SK-N-SH (cell line): ENCODE data around the gene TMCC2.

ENCODE experiments used
- CHD2 ChIP-seq: fragments of 150-350 bp; IDR thresholded peaks from 2 replicates; pipeline ENCODE4 v1.6.1; 2018; ENCODE audit warnings: low read length; ENCODE audit not compliant: partially characterized antibody
- EP300 ChIP-seq, 2 experiments: IDR thresholded peaks; 2 replicates each; pipeline versions ENCODE4 v1.4.0 to v1.6.1; 2012; ENCODE audit warnings: borderline replicate concordance in 1 of 2, low read depth in 1 of 2, low read length in 1 of 2
- EZH2phosphoT487 ChIP-seq: fragments of 200-600 bp; sonication (generic); IDR thresholded peaks from 2 replicates; pipeline ENCODE4 v1.6.1; 2017; ENCODE audit warnings: low read depth, mixed run types, mild to moderate bottlenecking, antibody characterized with exemption, moderate library complexity, borderline replicate concordance
- FOSL2 ChIP-seq: IDR thresholded peaks from 2 replicates; pipeline ENCODE4 v1.4.0; 2012; ENCODE audit warnings: low read depth, mild to moderate bottlenecking, moderate library complexity, borderline replicate concordance
- NRF1 ChIP-seq: IDR thresholded peaks from 2 replicates; pipeline ENCODE4 v1.6.1; 2012; ENCODE audit warnings: low read depth, mild to moderate bottlenecking, low read length
- RAD21 ChIP-seq: IDR thresholded peaks from 2 replicates; pipeline ENCODE4 v1.6.1; 2012; ENCODE audit warnings: mild to moderate bottlenecking, low read length
- RXRA ChIP-seq: IDR thresholded peaks from 2 replicates; pipeline ENCODE4 v1.4.0; 2012; ENCODE audit warnings: low read depth, mild to moderate bottlenecking, borderline replicate concordance
- TF ChIP-seq, protein P1 (sequence below): fragments of 200-600 bp; sonication (generic); IDR thresholded peaks from 2 replicates; pipeline ENCODE4 v1.6.1; 2017; ENCODE audit warnings: antibody characterized with exemption, mild to moderate bottlenecking, moderate library complexity
- TF ChIP-seq, protein P2 (sequence below): IDR thresholded peaks from 2 replicates; pipeline ENCODE4 v1.6.1; 2012; ENCODE audit warnings: mild to moderate bottlenecking, low read depth, low read length, moderate library complexity
- TF ChIP-seq, protein P3 (sequence below): IDR thresholded peaks from 2 replicates; pipeline ENCODE4 v1.4.0; 2012; ENCODE audit warnings: low read depth

DNA sequence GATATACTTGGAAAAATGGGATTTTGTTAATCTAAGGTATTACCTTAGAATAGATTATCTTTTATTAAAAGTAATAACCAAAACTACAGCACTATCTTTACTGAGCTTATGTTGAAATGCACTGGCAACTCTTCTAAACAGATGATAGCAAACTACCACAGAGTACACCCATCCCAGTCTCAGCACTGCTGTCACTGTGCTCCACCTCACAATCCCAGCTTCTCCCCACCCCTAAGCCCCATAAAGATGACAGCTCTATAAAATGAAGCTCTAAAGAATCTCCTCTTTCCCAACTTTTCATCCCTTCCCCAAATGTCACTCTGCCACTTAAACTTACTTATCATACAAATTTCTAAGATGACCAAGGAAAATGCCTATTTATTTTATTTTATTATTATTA lies 22.7 kb upstream of the TMCC2 start:
- TF ChIP-seq, protein P1, sequence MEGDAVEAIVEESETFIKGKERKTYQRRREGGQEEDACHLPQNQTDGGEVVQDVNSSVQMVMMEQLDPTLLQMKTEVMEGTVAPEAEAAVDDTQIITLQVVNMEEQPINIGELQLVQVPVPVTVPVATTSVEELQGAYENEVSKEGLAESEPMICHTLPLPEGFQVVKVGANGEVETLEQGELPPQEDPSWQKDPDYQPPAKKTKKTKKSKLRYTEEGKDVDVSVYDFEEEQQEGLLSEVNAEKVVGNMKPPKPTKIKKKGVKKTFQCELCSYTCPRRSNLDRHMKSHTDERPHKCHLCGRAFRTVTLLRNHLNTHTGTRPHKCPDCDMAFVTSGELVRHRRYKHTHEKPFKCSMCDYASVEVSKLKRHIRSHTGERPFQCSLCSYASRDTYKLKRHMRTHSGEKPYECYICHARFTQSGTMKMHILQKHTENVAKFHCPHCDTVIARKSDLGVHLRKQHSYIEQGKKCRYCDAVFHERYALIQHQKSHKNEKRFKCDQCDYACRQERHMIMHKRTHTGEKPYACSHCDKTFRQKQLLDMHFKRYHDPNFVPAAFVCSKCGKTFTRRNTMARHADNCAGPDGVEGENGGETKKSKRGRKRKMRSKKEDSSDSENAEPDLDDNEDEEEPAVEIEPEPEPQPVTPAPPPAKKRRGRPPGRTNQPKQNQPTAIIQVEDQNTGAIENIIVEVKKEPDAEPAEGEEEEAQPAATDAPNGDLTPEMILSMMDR, result no peak
- TF ChIP-seq EZH2phosphoT487 (no peak), CHD2 (no peak), EP300 (IDR thresholded peaks at IDR 0.05; ENCODE audit: borderline replicate concordance in 1 of 2, low read depth in 1 of 2, low read length in 1 of 2) (no peak), RXRA (no peak), NRF1 (no peak), RAD21 (no peak), FOSL2 (no peak)
- TF ChIP-seq, protein P2, sequence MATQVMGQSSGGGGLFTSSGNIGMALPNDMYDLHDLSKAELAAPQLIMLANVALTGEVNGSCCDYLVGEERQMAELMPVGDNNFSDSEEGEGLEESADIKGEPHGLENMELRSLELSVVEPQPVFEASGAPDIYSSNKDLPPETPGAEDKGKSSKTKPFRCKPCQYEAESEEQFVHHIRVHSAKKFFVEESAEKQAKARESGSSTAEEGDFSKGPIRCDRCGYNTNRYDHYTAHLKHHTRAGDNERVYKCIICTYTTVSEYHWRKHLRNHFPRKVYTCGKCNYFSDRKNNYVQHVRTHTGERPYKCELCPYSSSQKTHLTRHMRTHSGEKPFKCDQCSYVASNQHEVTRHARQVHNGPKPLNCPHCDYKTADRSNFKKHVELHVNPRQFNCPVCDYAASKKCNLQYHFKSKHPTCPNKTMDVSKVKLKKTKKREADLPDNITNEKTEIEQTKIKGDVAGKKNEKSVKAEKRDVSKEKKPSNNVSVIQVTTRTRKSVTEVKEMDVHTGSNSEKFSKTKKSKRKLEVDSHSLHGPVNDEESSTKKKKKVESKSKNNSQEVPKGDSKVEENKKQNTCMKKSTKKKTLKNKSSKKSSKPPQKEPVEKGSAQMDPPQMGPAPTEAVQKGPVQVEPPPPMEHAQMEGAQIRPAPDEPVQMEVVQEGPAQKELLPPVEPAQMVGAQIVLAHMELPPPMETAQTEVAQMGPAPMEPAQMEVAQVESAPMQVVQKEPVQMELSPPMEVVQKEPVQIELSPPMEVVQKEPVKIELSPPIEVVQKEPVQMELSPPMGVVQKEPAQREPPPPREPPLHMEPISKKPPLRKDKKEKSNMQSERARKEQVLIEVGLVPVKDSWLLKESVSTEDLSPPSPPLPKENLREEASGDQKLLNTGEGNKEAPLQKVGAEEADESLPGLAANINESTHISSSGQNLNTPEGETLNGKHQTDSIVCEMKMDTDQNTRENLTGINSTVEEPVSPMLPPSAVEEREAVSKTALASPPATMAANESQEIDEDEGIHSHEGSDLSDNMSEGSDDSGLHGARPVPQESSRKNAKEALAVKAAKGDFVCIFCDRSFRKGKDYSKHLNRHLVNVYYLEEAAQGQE, result no peak
- TF ChIP-seq, protein P3, sequence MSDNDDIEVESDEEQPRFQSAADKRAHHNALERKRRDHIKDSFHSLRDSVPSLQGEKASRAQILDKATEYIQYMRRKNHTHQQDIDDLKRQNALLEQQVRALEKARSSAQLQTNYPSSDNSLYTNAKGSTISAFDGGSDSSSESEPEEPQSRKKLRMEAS, result no peak
